Measurements from ENCODE around the gene OTOR.

Gene OTOR

DNA sequence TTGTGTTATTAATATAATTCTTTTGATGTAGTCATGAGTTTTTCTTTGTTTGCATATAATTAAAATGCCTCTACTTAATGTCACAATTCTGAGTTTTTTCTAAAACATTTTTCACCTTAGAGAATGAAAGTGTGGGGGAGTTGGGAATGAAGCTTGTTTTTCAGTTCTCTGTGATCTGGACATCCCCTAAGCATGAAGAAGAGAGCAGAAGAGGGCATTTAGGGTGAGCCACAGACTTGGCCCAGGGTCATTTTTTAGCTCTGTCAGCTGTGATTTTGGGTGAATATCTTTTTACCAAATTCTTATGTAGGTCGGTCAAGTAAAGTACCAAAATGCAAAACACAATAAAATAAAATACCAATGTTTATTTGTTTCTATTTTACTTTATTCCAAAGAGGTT is 3.9 kb downstream of the OTOR start:
- no peak for DNase-seq

DNA sequence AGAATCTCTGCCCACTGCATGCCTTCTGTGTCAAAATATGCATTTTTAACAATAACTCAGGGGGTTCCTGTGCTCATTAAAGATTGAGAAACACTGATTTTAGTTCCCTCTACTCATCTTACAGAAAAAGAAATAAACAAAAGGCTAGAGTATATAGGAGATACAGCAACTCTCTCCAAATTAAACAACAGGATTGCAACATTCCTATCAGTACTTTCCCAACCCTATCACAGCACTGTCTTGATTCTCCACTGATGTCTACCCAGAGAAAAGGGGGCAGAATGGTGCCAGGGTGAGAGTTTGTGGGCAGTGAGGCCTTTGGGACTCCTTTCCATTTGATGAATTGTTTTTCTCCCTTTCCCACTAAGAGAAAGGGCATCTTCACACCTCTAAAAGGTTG is 4.7 kb downstream of the OTOR start:
- no peak for DNase-seq

DNA sequence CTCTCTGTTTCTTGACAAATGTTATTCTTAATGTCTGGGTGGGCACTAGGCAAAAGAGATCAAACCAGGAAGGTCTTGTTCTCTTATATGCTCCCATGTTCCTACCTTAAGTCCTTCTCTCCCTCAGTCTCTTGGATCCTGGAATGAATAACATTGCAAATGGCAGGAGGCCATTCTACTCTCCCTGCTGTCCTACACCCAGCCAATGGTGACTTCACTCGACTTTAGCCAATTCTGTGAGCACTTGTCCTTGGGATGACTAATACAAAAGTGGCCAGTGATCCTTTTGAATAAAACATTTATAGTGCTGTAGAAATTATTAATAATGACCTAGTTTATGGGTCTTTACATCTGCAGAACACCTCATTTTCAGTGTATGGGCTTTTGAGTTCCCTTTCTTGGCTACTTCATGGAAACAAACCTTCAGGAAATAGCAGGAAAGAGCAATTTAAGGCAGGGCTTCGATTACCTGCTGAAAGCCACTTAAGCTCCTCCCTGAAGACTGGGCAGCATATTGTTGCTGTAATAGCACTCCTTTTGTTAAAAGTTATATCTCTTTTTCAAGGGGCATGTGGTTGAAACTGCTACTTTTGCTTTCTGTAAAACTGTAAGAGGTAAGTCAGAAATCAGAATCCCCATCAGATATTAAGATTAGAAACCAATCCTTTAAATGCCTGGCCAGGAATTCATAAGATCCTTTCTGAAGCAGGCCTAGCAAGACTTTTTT is 10.5 kb downstream of the OTOR start:
- no peak for DNase-seq

DNA sequence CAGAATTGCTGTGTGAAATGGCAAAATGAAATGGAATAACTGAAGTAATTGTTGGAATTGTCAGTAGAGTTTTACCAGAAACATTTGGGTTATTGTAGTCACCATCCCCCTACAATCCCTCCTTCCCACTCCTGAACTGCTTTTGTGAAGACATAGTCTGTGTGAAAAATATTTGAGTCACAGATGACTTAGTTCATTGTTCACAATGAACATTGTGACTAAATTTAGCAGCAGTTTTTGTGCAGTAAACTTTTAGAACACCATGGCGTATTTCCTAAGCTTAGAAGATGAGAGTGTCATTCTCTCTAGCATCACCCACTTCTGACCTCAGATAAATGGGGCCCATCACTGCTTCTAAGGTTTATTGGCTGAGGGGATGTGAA is 11.0 kb downstream of the OTOR start:
- DNase-seq = no peak

DNA sequence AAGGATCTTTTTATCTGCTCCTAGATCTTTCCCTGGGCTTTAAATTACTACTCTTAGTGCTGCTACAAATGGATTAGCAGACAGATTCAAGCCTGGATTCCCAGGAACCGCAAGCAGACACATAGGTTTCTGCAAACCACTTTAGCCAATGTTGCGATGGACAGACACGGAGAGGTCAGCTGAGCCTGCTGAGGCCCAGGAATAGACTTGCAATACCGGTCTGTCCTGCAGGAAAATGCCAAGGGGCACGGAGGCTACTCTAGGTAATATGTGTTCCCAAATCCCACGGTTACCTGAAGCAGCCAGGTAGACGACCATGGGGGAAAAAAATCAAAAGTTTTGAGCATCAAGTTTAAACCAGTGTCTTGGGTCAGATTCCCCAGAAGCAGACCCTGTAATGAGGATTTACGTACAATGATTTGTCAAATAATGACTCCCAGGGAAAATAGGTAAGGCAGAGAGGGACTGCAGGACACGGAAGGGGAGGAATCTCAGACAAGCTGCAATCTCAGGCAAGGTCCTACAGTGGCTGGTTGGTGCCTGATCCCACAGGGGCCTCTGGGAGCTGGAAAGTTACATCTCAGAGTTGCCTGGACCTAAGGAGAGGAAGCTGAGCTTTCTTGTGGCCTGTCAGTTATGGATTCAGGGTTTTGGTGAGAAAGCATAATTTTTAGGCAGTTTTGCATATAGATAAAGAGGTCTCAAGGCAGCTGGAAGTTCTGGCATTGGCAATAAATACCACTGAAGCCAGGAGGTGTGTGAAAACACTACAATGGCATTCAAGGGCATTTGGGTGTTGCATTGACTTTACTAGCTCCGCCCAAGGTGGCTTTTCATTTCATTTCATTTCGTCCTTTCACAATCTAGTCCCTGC is 12.5 kb downstream of the OTOR start:
- no peak for DNase-seq

DNA sequence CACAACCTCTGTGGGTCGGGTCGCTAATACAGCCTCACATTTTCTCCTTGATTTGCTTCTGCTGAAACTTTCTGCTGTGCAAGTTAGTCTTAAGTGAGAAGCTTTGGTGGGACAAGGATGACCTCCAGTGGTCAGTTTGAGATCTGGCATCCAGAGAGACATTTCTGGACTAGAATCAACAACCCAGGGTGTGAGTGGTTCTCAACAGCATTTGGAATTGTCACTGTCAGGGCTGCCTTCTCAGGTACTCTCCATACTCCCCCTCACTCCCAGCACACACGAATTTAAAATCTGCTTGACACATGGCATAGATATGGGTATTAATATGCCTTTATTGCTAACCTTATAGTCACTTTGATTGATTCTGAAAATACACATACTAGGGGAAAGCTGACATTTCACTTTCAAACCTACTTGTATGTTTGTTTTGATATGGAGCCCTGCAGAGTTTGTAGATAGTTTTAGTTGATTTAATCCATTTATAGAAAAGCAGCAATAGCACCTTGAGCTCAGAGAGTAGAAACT is 13.2 kb downstream of the OTOR start:
- DNase-seq = peak; percentile 57

DNA sequence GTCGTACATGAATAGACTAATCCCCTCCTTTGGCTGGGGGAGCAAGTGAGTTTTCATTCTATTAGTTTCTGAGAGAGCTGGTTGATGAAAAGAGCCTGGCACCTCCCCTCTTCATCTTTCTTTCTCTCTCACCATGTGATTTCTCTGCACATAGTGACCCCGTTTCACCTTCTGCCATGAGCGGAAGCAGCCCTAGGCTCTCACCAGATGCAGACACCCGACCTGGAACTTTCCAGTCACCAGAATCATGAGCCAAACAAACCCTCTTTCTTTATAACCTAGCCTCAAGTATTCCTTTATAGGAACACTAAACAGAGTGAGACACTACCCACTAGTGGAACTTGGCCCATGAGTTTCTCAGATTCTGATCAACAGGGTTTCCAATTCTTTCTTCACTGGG is 16.4 kb downstream of the OTOR start:
- no peak for DNase-seq

DNA sequence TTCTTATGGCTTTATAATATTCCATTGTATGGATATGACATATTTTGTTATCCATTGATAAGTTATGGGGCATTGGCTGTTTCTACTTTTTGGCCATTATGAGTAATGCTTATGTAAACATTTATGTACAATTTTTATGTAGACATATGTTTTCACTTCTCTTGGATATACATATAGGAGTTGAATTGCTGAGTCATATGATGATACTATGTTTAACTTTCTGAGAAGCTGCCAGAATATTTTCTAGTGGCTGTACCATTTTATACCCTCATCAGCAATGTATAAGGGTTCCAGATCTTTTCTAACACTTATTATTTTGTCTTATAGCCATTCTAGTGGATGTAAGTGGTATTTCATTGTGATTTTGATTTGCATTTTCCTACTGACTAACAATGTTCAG is 23.1 kb downstream of the OTOR start:
- DNase-seq = no peak

DNA sequence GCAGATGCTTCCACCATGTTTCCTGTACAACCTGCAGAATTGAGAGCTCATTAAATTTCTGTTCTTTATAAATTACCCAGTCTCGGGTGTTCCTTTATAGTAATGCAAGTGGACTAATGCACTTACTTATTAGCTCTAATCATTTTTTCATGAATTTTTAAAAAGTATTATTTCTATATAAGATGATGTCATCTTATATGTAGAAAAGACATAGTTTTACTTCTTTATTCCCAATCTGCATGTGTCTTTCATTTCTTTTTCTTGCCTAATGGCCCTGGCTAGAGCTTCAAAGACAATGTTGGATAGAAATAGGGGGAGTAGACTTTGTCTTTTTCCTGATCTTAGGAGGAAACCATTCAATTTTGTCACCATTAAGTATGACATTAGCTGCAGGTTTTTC is 27.8 kb downstream of the OTOR start:
- no peak for DNase-seq

DNA sequence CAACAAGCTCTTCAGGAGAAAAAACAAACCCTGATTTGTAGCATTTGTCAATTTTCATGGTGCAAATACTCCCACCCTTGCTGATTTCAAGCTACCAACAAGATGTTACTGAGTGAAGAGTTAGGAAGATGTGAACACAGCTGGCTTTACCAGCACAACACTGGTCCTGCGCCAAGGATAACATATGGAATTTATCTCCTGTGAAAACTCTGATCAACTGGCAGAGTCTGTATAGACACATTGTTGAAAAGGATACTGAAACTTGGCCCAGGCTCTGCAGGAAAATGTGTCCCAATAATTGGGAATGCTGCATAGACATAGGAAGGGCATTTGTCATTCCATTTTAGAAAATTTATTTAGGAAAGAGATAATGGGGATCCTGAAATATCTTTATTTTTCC is 29.0 kb downstream of the OTOR start:
- DNase-seq = no peak

DNA sequence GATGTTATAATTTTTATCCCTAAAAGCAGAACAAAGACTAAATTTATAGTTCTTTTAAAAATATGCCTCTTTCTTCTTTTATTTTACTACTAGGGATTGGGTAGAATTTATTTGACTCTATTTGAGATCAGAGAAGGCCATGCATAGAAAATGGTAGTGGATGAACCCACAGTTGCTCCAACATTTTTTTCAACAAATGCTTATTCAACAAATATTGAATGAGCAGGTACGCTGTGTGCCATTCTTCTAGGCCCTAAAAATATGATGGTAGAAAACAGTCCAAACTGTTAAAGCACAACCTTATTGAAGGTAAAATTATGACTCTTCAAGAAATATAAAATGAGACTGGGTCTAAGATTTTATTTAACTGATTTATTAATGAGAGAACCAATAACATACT is 30.0 kb downstream of the OTOR start:
- no peak for DNase-seq

DNA sequence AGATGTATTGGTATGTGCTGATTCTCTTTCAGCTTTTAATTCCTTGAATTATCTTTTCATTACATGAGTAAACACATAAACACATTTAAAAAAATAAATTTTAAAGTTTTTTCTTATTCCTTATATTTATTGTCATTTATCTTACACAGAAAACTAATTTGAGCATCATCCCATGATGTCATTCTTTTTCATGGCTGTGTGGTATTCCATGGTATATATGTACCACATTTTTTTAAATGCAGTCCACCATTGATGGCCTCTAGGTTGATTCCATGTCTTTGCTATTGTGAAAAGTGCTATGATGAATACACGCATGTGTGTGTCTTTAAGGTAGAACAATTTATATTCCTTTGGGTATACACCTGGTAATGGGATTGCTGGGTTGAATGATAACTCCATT is 33.3 kb downstream of the OTOR start:
- no peak for DNase-seq

DNA sequence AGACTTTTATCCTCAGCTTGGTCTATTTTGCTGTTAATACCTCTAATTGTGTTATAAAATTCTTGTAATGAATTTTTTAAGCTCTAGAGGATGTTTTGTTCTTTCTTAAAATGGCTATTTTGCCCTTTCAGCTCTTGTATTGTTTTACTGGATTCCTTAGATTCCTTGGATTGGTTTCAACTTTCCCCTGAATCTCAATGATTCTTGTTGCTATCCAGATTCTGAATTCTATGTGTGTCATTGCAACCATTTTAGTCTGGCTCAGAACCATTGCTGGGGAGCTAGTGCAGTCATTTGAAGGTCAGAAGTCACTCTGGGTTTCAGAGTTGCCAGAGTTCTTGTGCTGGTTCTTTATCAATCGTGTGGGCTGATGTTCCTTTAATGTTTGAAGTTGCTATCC is 37.1 kb downstream of the OTOR start:
- DNase-seq = no peak

Data from DMS153 (cell line).